GM21447 (cell line): ENCODE results near the gene NFATC4.

ENCODE experiments used
- ATAC-seq: cut with Tn5 transposase; IDR thresholded peaks from one replicate; pipeline ENCODE4 v1.9.1; 2021; ENCODE audit not compliant: unreplicated experiment

NFATC4 gene

DNA sequence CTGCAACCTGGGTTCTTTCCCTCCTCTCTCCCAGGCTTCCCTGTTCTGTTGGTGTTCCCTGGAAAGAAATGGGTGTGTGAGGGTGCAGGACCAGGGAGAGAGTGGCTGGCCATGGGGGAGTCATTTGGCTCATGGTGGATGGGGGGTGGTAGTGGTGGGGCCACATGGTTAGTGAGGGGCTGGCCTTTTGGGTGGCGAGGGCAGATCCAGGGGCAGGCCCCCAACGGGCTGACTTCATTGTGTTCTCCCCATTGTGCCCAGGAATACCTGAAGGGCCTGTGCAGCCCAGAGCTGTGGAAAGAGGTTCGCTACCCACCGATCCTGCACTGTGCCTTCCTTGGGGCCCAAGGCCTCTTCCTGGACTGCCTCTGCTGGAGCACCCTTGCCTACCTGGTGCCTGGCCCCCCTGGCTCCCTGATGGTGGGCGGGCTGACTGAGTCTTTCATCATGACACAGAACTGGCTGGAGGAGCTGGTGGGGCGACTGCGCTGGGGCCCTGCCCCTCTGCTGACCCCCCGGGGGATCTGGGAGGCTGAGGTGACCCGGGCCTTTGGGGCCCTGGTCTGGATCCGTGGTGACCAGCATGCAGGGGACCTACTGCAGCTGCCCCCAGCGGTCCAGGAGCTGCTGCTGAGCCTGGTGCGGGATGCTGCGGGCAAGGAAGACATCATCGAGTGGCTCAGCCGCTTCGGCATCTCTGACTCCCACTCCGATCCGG, 39.8 kb downstream of the NFATC4 start:
- no peak for ATAC-seq

DNA sequence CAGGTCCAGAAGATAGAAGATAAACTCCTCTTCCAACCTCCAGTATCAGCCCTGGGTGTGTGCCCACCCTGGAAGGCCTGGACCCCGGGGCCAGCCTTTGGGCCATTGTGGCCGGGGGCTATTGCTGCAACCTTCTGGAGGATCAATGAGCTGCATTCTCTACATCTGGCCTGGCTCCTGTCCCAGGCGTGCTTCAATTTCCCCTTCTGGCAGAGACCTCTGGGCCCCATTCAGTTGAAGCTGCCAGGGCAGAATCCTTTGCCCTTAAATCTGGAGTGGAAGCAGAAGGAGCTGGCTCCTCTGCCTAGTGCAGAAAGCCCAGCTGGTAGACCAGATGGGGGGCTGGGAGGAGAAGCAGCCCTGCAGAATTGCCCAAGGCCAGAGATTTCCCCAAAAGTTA, 40.8 kb downstream of the NFATC4 start:
- no peak for ATAC-seq

DNA sequence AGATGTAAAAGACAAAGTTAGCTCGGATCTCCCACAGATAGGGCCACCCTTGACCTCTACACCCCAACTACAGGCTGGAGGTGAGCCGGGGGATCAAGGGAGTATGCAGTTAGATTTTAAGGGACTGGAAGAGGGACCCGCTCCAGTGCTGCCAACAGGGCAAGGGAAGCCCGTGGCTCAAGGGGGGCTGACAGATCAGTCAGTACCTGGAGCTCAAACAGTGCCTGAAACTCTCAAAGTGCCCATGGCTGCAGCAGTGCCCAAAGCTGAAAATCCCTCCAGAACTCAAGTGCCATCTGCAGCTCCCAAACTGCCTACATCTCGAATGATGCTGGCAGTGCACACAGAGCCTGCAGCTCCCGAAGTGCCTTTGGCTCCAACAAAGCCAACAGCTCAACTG, 41.2 kb downstream of the NFATC4 start:
- no peak for ATAC-seq

DNA sequence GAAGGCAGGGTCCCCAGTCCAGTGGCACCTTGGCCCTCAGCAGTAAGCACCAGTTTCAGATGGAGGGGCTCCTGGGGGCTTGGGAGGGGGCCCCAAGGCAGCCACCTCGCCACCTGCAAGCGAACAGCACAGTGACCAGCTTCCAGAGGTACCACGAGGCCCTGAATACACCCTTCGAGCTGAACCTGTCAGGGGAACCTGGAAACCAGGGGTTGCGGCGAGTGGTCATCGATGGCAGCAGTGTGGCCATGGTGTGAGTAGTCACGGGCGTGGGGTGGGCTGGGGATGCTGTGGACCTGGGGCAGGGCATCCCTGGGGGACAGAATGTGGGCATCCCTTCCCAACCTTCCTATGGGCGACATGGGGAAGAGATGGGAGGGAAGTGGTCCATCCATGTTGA, 42.0 kb downstream of the NFATC4 start:
- ATAC-seq, result no peak

DNA sequence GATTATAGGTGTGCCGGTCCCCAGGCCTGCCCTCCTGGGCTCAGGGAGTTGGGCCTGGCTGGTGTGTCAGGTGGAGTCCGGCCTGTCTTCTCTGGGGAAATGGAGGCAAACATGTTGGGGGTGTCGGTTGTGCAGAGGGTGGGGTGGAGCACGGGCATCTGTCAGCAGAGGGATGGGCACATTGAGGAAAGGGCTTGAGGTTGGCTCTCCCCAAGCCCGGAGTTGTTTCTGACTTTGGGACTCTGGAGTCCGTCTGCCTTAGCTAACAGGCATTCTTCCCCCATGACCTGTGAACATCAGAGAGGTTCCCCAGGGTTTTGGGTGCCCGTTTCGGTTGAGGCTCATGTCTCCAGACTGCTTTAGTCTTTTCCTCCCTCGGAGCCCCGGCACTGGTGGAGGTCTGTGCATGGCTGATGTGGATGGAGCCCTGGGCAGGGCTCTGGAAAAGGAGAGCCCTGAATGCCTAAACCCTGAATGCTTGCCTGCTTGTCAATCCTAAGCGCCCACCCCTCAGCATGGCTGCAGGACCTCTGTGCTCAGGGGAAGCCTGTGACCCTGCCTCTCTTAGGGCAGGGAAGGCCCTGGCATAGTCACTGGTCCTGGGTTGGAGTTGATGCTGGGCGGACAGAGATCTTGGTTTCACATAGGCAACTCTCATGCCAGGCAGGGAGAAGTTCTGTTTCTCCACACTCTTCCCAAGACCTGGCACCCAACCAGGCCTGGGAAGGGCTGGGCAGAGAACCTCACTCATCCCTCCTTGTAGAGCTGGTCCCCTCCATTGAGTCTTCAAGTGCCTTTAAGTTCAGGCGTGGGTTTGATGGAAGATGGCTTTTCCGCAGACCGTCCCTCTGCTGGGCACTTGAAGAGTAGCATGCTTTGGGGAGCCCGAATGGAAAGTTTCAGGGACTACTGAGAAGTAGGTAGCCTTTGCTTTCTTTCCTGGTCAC, 43.7 kb downstream of the NFATC4 start:
- no peak for ATAC-seq

DNA sequence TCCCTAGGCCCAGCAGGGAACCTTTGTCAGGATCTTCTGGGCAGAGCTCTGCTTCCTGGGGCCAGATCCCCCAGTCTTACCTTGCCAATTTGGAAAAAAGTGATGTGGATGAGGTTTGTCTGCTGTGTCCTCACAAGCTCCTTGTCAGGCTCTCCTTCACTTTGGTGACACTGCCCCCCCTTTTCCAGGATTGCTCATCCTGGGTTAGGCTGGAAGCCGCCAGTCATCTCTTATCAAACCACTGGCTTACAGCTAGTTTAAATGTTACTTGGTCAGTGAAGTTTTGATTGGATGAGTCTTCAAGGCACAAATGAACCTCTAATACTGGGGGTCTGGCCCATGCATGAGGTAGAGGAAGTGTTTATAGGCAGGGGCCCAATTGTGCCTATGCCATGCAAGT, 46.1 kb downstream of the NFATC4 start:
- no peak for ATAC-seq

DNA sequence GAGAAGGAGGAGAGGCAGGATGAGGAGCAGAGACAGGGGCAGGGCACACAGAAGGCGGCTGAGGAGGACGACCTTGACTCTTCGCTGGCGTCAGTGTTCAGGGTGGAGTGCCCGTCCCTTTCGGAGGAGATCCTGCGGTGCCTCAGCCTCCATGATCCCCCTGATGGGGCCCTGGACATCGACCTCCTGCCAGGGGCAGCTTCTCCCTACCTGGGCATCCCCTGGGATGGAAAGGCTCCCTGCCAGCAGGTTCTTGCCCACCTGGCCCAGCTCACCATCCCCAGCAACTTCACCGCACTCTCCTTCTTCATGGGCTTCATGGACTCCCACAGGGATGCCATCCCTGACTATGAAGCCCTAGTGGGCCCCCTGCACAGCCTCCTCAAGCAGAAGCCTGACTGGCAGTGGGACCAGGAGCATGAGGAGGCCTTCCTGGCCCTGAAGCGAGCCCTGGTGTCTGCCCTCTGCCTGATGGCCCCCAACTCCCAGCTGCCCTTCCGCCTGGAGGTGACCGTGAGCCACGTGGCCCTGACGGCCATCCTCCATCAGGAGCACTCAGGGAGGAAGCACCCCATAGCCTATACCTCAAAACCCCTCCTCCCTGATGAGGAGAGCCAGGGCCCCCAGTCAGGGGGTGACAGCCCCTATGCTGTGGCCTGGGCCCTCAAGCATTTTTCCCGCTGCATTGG, 46.9 kb downstream of the NFATC4 start:
- ATAC-seq, result no peak

DNA sequence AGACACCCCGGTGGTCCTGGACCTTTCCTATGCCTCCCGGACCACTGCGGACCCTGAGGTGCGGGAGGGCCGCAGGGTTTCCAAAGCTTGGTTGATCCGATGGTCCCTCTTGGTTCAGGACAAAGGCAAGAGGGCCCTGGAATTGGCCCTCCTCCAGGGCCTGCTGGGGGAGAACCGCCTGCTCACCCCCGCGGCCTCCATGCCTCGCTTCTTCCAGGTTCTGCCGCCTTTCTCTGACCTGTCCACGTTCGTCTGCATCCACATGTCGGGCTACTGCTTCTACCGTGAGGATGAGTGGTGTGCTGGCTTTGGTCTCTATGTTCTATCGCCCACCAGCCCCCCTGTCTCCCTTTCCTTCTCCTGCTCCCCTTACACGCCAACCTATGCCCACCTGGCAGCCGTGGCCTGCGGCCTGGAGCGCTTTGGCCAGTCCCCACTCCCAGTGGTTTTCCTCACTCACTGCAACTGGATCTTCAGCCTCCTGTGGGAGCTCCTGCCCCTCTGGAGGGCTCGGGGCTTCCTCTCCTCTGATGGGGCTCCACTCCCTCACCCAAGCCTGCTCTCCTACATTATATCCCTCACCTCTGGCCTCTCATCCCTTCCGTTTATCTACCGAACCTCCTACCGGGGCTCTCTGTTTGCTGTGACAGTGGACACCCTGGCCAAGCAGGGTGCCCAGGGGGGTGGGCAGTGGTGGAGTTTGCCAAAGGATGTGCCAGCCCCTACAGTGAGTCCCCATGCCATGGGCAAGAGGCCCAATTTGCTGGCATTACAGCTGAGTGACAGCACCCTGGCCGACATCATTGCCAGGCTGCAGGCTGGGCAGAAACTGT, 47.7 kb downstream of the NFATC4 start:
- no peak for ATAC-seq

DNA sequence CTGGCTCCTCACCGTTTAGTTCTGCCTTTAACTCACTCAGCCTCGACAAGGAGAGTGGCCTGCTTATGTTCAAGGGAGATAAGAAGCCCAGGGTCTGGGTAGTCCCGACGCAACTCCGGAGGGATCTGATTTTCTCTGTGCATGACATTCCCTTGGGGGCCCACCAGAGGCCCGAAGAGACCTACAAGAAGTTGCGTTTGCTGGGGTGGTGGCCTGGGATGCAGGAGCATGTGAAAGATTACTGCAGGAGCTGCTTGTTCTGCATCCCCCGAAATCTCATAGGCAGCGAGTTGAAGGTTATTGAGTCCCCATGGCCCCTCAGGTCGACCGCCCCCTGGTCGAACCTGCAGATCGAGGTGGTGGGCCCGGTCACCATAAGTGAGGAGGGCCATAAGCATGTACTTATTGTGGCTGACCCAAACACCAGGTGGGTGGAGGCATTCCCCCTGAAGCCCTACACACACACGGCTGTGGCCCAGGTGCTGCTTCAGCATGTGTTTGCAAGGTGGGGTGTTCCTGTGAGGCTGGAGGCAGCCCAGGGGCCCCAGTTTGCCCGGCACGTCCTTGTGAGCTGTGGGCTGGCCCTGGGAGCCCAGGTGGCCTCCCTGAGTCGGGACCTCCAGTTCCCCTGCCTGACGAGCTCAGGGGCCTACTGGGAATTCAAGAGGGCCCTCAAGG, 48.4 kb downstream of the NFATC4 start:
- ATAC-seq, result no peak

DNA sequence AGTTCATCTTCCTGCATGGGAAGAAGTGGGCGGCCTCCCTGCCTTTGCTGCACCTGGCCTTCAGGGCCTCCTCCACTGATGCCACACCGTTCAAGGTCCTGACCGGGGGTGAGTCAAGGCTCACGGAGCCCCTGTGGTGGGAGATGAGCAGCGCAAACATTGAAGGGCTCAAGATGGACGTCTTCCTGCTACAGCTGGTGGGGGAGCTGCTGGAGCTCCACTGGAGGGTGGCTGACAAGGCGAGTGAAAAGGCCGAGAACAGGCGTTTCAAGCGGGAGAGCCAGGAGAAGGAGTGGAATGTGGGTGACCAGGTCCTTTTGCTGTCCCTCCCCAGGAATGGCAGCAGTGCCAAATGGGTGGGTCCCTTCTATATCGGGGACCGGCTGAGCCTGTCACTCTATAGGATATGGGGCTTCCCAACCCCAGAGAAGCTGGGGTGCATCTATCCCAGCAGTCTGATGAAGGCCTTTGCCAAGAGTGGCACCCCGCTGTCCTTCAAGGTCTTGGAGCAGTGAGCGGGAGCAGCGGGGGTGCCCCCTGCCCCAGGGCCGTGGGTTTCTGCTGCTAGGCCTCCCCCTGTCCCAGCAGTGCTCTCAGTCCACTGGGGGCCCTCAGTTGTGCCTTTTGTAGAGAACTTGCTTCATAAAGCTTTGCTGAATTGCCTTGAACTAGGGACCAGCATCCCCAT, 49.1 kb downstream of the NFATC4 start:
- ATAC-seq, result no peak

DNA sequence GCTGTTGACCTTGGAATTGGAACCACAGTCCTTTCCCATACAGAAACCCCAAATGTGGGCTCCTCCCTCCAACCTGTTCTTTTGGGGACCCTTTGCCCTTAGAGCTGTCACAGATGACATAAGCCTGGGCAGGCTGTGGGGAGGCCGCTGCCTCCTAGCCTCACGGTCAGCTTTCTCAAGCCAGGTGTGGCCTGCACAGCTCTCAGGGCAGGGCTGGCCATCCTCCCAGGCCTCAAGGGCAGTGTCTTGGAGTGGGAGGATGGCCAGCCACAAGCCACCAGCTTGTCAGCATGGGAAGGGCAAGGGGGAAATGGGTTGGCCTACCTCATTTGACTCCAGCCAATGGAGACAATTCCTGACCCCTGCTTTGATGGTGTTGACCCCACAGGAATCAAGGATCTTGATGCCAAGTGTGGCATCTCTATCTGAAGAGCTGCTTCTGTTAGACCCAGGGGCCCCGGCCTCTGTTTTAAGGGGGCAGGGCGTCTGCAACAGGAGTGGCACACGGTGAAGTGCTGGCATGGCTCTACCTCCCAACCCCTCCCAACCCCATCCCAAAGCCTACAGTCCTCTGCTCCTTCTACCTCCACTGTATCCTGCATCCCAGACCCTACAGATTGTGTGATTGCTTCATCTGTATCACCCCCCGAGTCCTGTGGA, 50.0 kb downstream of the NFATC4 start:
- no peak for ATAC-seq

DNA sequence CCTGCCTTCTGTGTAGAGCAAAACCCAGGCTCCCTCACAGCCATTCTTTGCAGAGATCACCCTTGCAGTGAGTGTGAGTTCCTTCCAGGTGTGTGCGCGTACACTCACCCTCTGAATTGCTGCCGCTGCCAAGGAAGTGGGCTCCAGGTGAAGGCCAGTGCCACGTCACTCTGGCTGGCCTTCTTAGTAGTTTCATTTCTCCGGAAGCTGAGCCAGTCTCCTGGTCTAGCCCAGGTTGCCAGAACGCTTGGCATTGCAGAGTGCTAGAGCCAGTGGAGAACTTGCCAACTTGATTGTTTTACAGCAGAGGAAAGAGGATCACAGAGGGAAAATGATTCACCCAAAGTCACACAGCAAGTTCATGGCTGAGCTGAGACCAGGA, 50.5 kb downstream of the NFATC4 start:
- no peak for ATAC-seq

DNA sequence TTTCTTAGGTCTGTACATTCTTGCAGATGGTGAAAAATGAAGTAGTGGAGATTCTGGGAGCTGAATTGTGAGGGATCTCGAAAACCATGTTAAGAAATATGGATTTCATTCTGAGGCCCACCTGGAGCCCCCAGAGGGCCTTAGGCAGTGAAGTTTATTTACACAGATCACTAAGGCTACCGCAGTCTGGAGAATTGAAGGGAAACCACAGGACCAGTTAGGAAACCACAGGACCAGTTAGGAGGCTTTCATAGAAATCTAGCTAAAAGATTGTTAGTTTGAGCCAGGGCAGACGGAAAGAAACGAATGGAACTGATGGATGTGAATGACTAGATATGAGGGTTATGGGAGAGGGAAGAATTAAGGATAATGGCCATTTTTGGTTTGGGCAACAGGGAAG, 54.3 kb downstream of the NFATC4 start:
- ATAC-seq, result no peak

DNA sequence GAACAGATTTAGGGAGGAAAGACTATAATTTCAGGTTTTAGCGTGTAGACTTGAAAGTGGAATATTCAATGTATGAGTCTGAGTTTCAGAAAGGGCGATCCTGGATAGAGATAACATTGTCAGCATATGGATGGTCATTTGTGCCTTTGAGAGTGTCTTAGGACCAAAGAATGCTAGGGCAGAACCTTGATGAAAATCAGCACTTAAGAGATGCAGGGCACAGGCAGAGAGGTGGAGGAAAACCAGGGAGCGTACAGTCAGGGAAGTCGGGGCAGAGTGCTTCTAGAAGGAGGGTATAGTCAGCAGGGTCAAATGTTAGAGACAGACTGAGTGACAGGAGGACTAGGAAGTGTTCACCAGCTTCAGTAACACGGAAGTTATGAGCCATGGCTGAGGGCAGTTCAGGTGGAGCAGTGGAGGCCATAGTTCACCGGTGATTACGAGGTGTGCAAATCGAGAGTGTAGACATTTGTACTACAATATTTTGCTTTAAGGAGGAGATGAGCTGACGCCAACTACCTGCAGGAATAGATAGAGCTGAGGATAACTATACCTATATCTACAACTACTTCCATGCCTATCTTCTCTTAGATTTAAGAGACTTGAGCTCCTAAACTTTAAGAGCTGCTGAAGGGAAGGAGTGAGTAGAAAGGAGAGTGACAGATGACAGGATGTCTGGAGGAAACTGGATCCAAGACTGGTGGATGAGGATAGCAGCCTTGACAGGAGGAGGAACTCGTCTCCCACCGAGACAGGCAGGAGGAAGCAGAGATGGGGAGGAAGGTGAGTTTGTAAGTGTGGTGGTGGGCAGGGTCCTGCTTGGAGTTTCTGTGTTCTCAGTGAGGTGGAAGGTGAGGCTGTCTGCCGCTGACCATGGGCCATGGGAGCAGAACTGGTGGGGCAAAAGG, 55.0 kb downstream of the NFATC4 start:
- ATAC-seq, result no peak

DNA sequence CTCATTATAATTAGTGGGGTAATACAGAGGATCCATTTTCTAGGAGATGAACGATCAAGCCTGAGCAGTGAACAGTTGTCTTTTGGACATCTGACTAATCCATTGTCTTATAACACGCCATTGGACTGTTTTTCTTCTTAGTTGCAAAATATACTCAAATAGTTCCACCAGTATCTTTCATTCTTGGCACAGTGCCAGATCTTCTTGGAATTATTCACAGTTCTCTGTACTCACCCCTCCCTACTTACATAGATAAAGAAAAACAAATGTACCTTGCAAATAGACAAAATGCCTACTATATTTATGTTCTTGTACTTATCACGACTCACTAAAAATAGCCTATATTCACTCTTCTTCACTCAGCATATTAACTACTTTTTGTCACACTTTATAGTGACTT, 57.7 kb downstream of the NFATC4 start:
- no peak for ATAC-seq

DNA sequence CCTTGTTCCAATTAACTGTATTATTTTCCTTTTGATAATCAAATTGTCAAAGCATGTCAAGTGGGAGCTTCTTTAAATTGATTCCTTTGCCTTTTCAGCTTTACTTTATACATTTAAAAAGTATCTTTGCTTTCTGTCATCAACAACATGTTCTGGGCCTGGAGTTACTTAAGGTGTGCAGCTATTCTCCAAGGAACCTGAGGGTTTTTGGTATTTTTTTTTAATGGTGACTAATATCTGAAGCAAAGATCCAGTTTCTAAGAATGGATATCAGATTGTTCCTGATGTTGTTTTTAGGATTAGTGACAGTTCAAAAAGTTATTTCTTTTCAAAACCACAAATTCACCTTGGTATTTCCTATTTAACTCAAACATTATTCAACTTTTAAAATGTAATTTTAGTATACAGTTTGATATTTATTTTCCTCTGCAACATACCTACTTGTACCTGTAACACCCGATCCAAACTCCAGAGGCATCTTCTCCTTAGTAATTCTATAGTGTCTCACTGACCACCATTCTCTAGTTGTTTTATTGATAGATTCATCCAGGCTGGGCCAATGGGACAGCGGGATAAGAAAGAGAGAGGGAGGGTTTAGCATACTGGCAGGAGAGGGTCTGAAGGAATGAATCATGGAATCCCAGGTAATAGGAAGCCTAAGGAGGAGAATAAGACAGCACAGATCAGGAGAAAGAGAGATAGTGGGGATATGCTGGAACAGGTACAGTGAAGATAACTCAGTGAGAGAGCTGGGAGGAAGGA, 58.3 kb downstream of the NFATC4 start:
- ATAC-seq, result no peak

DNA sequence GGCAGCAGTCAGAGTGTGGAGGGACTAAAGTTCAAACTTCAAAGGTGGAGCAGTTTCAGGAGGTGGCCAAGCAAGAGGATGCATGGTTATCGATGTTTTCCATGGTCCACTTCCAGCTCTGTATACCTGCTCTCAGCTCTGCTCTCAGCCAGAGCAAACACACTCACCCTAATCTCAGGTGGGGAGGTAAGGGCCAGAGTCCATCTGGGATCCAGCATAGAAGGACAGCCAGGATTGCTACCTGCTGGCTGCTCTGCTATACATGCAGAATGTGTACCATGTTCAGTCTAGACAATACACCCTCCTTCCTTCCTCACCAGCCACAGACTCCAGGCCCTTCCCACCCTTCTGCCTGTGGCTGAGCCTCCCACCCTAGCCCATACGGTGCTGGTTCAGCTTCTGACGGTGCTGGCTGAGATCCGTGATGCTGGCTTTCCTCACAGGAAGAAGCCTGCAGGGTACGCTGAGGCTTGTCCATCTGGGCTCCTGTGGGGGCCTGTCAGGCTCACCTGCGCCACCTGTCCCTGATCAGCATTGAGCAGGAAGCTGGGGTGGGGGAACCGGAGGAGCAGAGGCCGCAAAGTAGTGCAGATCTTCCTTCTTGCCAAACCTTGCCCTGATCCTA, 59.0 kb downstream of the NFATC4 start:
- ATAC-seq, result no peak
